ENCODE data around the gene LIN28A. TPM values are rescaled to one million over a fixed set of nuclear protein-coding genes. Genes with fewer than 3 reads are reported as not detected.

Gene LIN28A
- total RNA-seq (not detected in 2 replicates), polyA plus RNA-seq (not detected in 2 replicates), polyA minus RNA-seq (not detected in 2 replicates)
- total RNA-seq (2013): not detected

GRCh38 chr1:26410706-26411623, at the start of gene LIN28A:
Gene LIN28A, plus strand, starts transcription at chr1:26410817. Its CDS starts 75 bp downstream, at chr1:26410892.
- H3K4me2 ChIP-seq (replicated peaks; ENCODE audit: low read depth, low read length, poor library complexity, severe bottlenecking): peak within 1 kb of the TSS; percentile 60
- ChIA-PET CTCF (no interaction called here), POLR2A (no interaction called here)
- H3K4me3 ChIP-seq (ENCODE audit: control extremely low read depth in 1 of 5, extremely low read depth in 1 of 5, insufficient read depth in 1 of 5, low read depth in 2 of 5, low read length in 4 of 5): no peak within 1 kb of the TSS
- H4K20me1 ChIP-seq (ENCODE audit: control insufficient read depth, insufficient read depth, low read length, poor library complexity, severe bottlenecking): no peaks in the 10 kb centered on the region
- no peak within 1 kb of the TSS for H3K9ac ChIP-seq (ENCODE audit: low read length)
- H3K9me3 Mint-ChIP-seq (ENCODE audit: insufficient read depth): no peaks in the 10 kb centered on the region
- peak; percentile 24 for DNase-seq
- WGBS (ENCODE audit: insufficient coverage): 11% methylated on average over 68 of the region's 70 CpGs
- H3K36me3 ChIP-seq (replicated peaks in 1 of 2; ENCODE audit: control extremely low read depth in 1 of 2, control insufficient read depth in 1 of 2, extremely low read depth in 1 of 2, insufficient read depth in 2 of 2, low read length in 1 of 2): no peaks in the 10 kb centered on the region
- H3K27me3 Mint-ChIP-seq: peaks cover 66% of the 10 kb centered on the region
- no peak for ATAC-seq (ENCODE audit: low read depth)
- no peak for TF ChIP-seq CTCF (IDR thresholded peaks at IDR 0.05)
- peak; percentile 32 for TF ChIP-seq EZH2 (IDR thresholded peaks at IDR 0.05; ENCODE audit: borderline replicate concordance, insufficient read depth, low read depth, low read length, poor library complexity, severe bottlenecking)
- H3K4me3 Mint-ChIP-seq: no peak within 1 kb of the TSS
- no peak within 1 kb of the TSS for H3K27ac Mint-ChIP-seq
- H2AFZ ChIP-seq (ENCODE audit: insufficient read depth, low read depth, low read length, poor library complexity, severe bottlenecking): no peak within 1 kb of the TSS
- H3K4me1 Mint-ChIP-seq: peaks cover 15% of the 10 kb centered on the region
- intact Hi-C loops (cut with micrococcal nuclease): no loop called here
- H3K4me1 ChIP-seq (ENCODE audit: control insufficient read depth in 2 of 2, insufficient read depth in 2 of 2, low read length in 2 of 2): peaks cover 17 to 18% of the 10 kb centered on the region in 2 donors
- H3K79me2 ChIP-seq (ENCODE audit: control insufficient read depth, insufficient read depth, low read length): no peaks in the 10 kb centered on the region
- H3K27ac ChIP-seq (ENCODE audit: low read length in 2 of 2): no peak within 1 kb of the TSS
- H3K9me3 ChIP-seq (ENCODE audit: control extremely low read depth in 1 of 3, control insufficient read depth in 2 of 3, insufficient read depth in 1 of 3, low read length in 2 of 3): peaks cover 0 to 34% (median 0%) of the 10 kb centered on the region in 3 donors
- peaks cover 0 to 60% (median 42%) of the 10 kb centered on the region in 4 experiments for H3K27me3 ChIP-seq (replicated peaks in 1 of 4; ENCODE audit: control extremely low read depth in 1 of 4, control insufficient read depth in 3 of 4, insufficient read depth in 4 of 4, low read length in 3 of 4)

Data from B cell (primary cell).